Heart right ventricle (tissue), 16 donors: ENCODE data around the gene KRTAP10-6. TPM values are rescaled to one million over a fixed set of nuclear protein-coding genes. Genes with fewer than 3 reads are reported as not detected.

Experiments used
- ATAC-seq, 8 donors: fragments of 200-7000 bp; cut with Tn5 transposase; one replicate each; pipeline ENCODE4 v1.9.1; 2020; ENCODE audit warnings: mild to moderate bottlenecking in 8 of 8, moderate library complexity in 8 of 8, moderate number of reproducible peaks in 1 of 8
- DNase-seq, 2 donors: peaks; one replicate each; pipeline ENCODE4 v3.0.0-alpha.2; 2020
- H3K27ac ChIP-seq, 10 donors: fragments of 200-600 bp; sonication (generic) in 2 of 10; one replicate each; pipeline versions ENCODE4 v1.5.0 to v1.8.0; 2020 to 2022; ENCODE audit warnings: mild to moderate bottlenecking in 3 of 10
- H3K27me3 ChIP-seq, 7 donors: fragments of 200-600 bp; one replicate each; pipeline ENCODE4 v1.8.0; 2021 to 2022; ENCODE audit warnings: mild to moderate bottlenecking in 2 of 7
- H3K36me3 ChIP-seq, 9 donors: fragments of 200-600 bp; sonication (generic) in 1 of 9; one replicate each; pipeline versions ENCODE4 v1.5.0 to v1.8.0; 2020 to 2022; ENCODE audit warnings: mild to moderate bottlenecking in 2 of 9
- H3K4me1 ChIP-seq, 9 donors: fragments of 200-600 bp; sonication (generic) in 1 of 9; one replicate each; pipeline versions ENCODE4 v1.5.0 to v1.8.0; 2020 to 2022; ENCODE audit warnings: mild to moderate bottlenecking in 4 of 9
- H3K4me3 ChIP-seq, 10 donors: fragments of 200-600 bp; sonication (generic) in 2 of 10; one replicate each; pipeline versions ENCODE4 v1.5.0 to v1.8.0; 2020 to 2022; ENCODE audit warnings: mild to moderate bottlenecking in 7 of 10, moderate library complexity in 2 of 10
- H3K9me3 ChIP-seq, 11 donors: fragments of 200-600 bp in 10 of 11; sonication (generic) in 2 of 11; one replicate each; pipeline versions ENCODE4 v1.5.0 to v1.8.0; 2013 to 2022; ENCODE audit warnings: mild to moderate bottlenecking in 2 of 11, control low read depth in 1 of 11, moderate library complexity in 1 of 11
- WGBS, 2 donors: extraction: QIAGEN DNeasy Blood & Tissue Kit; methylation state at CpG; one replicate each; pipeline ENCODE4 v1.1.7; 2013; ENCODE audit warnings: inconsistent platforms in 1 of 2; 5-methylcytosine and 5-hydroxymethylcytosine counted together
- intact Hi-C, 10 donors: fragments of 100-400 bp; cut with DNase I; formaldehyde crosslinking; loops; one replicate each; pipeline versions ENCODE4 v1.11.1 to v1.14.2; 2022
- polyA plus RNA-seq, 2 donors: library from polyadenylated mRNA; stranded (reverse); fragments of 200-250 nt; gene quantifications; one replicate each; pipeline ENCODE4 v1.2.3, GENCODE V29; 2013
- total RNA-seq, 10 donors: library from RNA; stranded (reverse); fragmentation: NEBNext Ultra II Directional in 3 of 10; extraction: Animal tissue kit (Norgen Biotek cat#: 25700) in 3 of 10; gene quantifications; one replicate each; pipeline versions ENCODE4 v1.2.1 to v1.2.4, GENCODE V29; 2021 to 2023
- TF ChIP-seq, protein P1 (sequence below), 9 donors: fragments of 200-600 bp; sonication (generic) in 2 of 9; IDR thresholded peaks; one replicate each; pipeline versions ENCODE4 v1.5.0 to v1.8.0; 2021 to 2022; ENCODE audit warnings: antibody characterized with exemption in 9 of 9, mild to moderate bottlenecking in 5 of 9, moderate library complexity in 1 of 9
- donor health status: Arrhythmogenic right ventricular cardiomyopathy.
- donor health status: ischemic (EF 13 %, LVEDD 7.1; RV severe dilation, severe dysfunction).
- donor health status: healthy with polysubstance abuse.
- donor health status: DM: no; HTN: yes; CAD: no.
- donor health status: DM: no; HTN: no; CAD: no.
- donor health status: ischemic (EF 25% LVEDD 6.9; RV normal size, moderate dysfunction).
- donor health status: ischemic (EF 25% LVEDD 5.7; RV mildly dilated, moderate dysfunction).
- donor health status: healthy.
- donor health status: DM: yes; HTN: yes; CAD: no.
- donor health status: Ischemic cardiomyopathy.
- donor health status: ischemic (EF 35%, LVEDD 5.7; RV mildly dilated, moderate dysfunction).
- donor health status: nonischemic (EF 11% LVEDD 7.7; RV severe dilation, severe dysfunction).
- donor health status: DM: yes; HTN: yes; CAD: no.
- donor health status: PGD.
- donor health status: ischemic (EF 29% LVEDD 5.4; RV normal size, mild dysfunction).
- donor health status: nonischemic (EF 23%, LVEDD 6.1; RV moderate dilation, normal function).

KRTAP10-6 gene
- total and polyA plus RNA-seq, 12 donors: not detected

DNA sequence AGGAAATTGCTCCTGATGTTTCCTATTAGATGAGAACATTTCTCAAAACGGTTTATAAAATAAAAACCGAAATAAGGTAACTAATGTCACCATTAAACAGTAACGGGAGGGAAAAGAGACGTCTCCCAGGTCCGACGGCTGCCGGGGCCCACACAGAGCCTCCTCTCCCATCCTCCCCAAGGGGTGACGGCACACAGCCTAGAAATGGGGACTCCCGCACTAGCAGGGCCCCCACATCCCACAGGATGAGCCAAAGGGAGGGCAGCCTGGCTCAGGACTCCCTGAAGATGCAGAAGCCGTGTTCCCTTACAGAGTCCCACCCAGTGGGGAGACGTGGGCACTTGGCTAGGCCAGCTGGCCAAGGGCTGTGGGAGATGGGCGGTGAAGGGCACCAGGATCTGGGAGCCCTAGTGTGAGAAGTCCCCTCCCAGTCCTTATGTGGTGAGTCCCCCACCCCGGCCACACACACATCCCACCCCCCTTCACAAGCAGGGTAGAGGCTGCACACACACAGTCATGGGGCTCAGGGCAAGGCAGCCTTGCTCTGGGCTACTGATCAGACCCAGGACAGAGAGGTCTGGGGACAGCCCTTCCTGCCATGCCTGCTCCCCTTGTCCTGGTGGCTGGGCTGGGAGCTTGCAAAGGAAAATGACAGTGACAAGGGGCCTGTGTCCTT is 37.0 kb downstream of the KRTAP10-6 start:
- 74 to 78% methylated on average over 13 of the region's 13 CpGs for WGBS, 2 donors
- intact Hi-C loops: loop anchor here in 1 of 10 donors (10.0 kb wide), 1 partner anchor 61 kb away; no protein-coding TSS in a partner anchor
- DNase-seq: no peak

GRCh38 chr21:44552681-44553080 is 39.6 kb downstream of the KRTAP10-6 start:
- peaks cover 0 to 7% (median 0%) of the 10 kb centered on the region in 11 donors for H3K9me3 ChIP-seq
- no peak overlapping the region for H3K4me3 ChIP-seq
- 57% methylated on average over 13 of the region's 13 CpGs for WGBS, 2 donors
- H3K4me1 ChIP-seq: no peaks in the 10 kb centered on the region
- H3K36me3 ChIP-seq: no peaks in the 10 kb centered on the region
- intact Hi-C loops: loop anchor here in 1 of 10 donors (10.0 kb wide), 1 partner anchor 58 kb away; no protein-coding TSS in a partner anchor
- TF ChIP-seq, protein P1, sequence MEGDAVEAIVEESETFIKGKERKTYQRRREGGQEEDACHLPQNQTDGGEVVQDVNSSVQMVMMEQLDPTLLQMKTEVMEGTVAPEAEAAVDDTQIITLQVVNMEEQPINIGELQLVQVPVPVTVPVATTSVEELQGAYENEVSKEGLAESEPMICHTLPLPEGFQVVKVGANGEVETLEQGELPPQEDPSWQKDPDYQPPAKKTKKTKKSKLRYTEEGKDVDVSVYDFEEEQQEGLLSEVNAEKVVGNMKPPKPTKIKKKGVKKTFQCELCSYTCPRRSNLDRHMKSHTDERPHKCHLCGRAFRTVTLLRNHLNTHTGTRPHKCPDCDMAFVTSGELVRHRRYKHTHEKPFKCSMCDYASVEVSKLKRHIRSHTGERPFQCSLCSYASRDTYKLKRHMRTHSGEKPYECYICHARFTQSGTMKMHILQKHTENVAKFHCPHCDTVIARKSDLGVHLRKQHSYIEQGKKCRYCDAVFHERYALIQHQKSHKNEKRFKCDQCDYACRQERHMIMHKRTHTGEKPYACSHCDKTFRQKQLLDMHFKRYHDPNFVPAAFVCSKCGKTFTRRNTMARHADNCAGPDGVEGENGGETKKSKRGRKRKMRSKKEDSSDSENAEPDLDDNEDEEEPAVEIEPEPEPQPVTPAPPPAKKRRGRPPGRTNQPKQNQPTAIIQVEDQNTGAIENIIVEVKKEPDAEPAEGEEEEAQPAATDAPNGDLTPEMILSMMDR (IDR thresholded peaks at IDR 0.05): no peak
- H3K27me3 ChIP-seq: peaks cover 0 to 88% (median 63%) of the 10 kb centered on the region in 7 donors
- ATAC-seq (no peak), DNase-seq (no peak)
- no peak overlapping the region for H3K27ac ChIP-seq

More for the DNA sequence above, 37.0 kb downstream of the KRTAP10-6 start:
- ATAC-seq: peak in 1 of 8 donors; percentile 38
- Histone ChIP-seq H3K9me3 (peaks cover 0 to 13% (median 0%) of the 10 kb centered on the region in 11 donors), H3K4me1 (no peaks in the 10 kb centered on the region), H3K4me3 (no peak overlapping the region), H3K36me3 (no peaks in the 10 kb centered on the region), H3K27ac (no peak overlapping the region), H3K27me3 (peaks cover 0 to 73% (median 57%) of the 10 kb centered on the region in 7 donors)
- TF ChIP-seq, protein P1 (IDR thresholded peaks at IDR 0.05): no peak

- intact Hi-C loops: loop anchor here in 1 of 10 donors (10.0 kb wide), 1 partner anchor 57 kb away; no protein-coding TSS in a partner anchor
Observed at GRCh38 chr21:44552136-44552535, 40.2 kb downstream of the KRTAP10-6 start.

GRCh38 chr21:44551340-44551961 is 40.9 kb downstream of the KRTAP10-6 start, which contains the start of gene KRTAP10-2:
TSS of gene KRTAP10-2 (minus strand) at chr21:44551505. CDS start at chr21:44551458, 47 bp downstream.
- ATAC-seq: peak in 1 of 8 donors; percentile 34
- Histone ChIP-seq H3K4me1 (no peaks in the 10 kb centered on the region), H3K9me3 (peaks cover 0 to 19% (median 6%) of the 10 kb centered on the region in 11 donors), H3K27ac (no peak within 1 kb of the TSS), H3K27me3 (peaks cover 0 to 80% (median 50%) of the 10 kb centered on the region in 7 donors), H3K36me3 (no peaks in the 10 kb centered on the region), H3K4me3 (no peak within 1 kb of the TSS)
- 53 to 59% methylated on average over 17 of the region's 17 CpGs for WGBS, 2 donors
- intact Hi-C loops: loop anchor here in 1 of 10 donors (10.0 kb wide), 1 partner anchor 57 kb away; no protein-coding TSS in a partner anchor
- DNase-seq: no peak
- TF ChIP-seq, protein P1 (IDR thresholded peaks at IDR 0.05): no peak

More at GRCh38 chr21:44552136-44552535, 40.2 kb downstream of the KRTAP10-6 start:
- TF ChIP-seq, protein P1 (IDR thresholded peaks at IDR 0.05): no peak
- DNase-seq (no peak), ATAC-seq (peak in 1 of 8 donors; percentile 23)
- 88 to 91% methylated on average over 6 of the region's 6 CpGs for WGBS, 2 donors
- H3K4me1 ChIP-seq: no peaks in the 10 kb centered on the region
- no peaks in the 10 kb centered on the region for H3K36me3 ChIP-seq
- H3K27me3 ChIP-seq: peaks cover 0 to 87% (median 57%) of the 10 kb centered on the region in 7 donors
- no peak overlapping the region for H3K4me3 ChIP-seq
- peaks cover 0 to 13% (median 0%) of the 10 kb centered on the region in 11 donors for H3K9me3 ChIP-seq
- no peak overlapping the region for H3K27ac ChIP-seq
